ENCODE results near the gene UBAC2.

DNA sequence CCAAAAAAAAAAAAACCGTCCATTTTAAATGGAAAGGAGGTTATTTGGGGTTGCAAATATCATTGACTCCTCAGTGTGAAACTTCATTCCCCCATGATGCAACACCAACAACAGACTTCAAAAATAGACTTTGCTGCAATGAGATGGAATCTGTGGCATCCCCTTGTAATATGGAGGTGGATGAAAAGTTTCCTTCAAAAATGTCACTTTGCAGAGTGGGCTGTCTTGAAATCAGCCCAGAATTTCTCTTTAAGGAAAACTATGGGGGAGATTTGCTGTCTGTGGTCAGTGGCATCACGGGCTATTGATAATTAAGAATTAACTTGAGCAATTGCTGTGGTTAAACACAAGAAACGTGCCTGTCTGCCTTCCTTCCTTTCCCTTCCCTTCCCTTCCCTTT lies 56.1 kb downstream of the UBAC2 start:
- TF ChIP-seq, protein P1, sequence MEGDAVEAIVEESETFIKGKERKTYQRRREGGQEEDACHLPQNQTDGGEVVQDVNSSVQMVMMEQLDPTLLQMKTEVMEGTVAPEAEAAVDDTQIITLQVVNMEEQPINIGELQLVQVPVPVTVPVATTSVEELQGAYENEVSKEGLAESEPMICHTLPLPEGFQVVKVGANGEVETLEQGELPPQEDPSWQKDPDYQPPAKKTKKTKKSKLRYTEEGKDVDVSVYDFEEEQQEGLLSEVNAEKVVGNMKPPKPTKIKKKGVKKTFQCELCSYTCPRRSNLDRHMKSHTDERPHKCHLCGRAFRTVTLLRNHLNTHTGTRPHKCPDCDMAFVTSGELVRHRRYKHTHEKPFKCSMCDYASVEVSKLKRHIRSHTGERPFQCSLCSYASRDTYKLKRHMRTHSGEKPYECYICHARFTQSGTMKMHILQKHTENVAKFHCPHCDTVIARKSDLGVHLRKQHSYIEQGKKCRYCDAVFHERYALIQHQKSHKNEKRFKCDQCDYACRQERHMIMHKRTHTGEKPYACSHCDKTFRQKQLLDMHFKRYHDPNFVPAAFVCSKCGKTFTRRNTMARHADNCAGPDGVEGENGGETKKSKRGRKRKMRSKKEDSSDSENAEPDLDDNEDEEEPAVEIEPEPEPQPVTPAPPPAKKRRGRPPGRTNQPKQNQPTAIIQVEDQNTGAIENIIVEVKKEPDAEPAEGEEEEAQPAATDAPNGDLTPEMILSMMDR (IDR thresholded peaks at IDR 0.05), result no peak
- no peak for TF ChIP-seq POLR2A (IDR thresholded peaks at IDR 0.05)
